Stromal cell of bone marrow (primary cell): Measurements from ENCODE around the gene EZH2.
A peak's percentile ranks its signal among the peaks of the same experiment; 100 is the strongest.

Source experiments
- DNase-seq: peaks from one replicate; pipeline ENCODE4 v3.0.0-alpha.2; 2012; ENCODE audit warnings: low read depth

EZH2 gene

DNA sequence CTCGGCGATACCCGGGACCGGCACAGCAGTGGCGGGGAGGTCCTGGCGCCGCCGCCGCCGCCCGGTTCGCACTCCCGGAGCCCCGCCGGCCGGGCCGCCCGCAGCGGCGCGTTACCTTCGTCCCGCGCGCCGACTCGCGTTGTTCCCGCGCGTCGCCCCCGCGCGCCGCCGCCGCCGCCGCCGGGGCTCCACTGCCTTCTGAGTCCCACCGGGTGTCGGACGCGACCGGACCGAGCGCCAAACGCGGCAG is at the start of gene EZH2:
Gene EZH2 (minus strand): TSS at position 243 of the 250 bp plus-strand sequence. CDS start 36,993 bp downstream, outside the sequence.
- DNase-seq: no peak

DNA sequence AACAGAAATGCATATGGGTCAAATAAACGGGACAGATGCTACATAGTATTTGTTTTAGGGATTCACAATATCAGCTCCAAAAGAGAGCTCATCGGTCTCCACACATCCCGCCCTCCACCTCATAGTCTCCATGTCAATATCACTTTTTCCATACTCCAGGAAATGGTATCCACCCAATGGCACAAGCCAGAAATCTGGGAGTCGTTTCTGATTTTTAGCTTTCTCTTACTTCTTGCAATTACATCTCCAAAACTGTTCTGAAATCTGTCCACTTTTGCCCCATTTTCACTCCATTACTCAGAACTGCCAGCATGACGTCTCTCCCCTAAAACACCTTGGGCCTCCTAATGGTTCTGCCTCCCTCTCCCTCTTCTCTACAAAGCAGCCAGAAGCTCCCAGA is 47.4 kb upstream of the EZH2 start:
- no peak for DNase-seq

DNA sequence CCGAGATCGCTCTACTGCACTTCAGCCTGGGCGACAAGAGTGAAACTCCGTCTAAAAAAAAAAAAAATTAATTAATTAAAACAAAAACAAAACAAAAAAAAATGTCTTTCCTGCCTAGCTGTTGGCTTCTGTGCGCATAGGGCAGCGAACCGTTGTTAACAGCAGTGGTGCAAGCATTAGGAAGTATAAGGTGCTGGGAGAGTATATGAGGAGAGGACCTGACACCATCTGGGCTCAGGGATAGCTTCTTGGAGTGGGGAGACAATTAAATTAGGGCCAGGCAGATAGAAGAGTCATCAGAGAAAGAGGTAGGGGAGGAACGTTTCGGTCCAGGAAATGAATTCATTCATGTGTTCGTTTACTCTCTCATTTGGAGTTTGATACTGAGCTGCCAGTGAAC is 46.2 kb upstream of the EZH2 start:
- no peak for DNase-seq

DNA sequence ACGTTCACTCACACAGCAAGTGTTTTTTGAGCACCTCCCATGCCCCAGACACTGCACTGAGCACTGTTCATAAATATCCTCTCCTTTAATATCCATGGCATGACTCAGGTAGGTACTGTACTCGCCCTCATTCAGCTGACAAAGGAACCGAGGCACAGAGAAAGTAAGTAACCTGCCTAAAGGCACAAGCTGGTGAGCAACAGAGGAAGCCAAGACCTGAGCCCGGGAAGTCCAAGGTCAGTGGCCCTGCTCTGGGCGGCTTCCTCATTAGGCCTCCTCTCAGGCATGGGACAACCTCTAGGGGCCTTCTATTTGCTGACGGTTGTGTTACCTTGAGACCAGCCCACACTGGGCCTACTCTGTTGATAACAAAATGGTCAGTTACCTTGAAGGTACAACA is 45.1 kb upstream of the EZH2 start:
- DNase-seq: no peak

DNA sequence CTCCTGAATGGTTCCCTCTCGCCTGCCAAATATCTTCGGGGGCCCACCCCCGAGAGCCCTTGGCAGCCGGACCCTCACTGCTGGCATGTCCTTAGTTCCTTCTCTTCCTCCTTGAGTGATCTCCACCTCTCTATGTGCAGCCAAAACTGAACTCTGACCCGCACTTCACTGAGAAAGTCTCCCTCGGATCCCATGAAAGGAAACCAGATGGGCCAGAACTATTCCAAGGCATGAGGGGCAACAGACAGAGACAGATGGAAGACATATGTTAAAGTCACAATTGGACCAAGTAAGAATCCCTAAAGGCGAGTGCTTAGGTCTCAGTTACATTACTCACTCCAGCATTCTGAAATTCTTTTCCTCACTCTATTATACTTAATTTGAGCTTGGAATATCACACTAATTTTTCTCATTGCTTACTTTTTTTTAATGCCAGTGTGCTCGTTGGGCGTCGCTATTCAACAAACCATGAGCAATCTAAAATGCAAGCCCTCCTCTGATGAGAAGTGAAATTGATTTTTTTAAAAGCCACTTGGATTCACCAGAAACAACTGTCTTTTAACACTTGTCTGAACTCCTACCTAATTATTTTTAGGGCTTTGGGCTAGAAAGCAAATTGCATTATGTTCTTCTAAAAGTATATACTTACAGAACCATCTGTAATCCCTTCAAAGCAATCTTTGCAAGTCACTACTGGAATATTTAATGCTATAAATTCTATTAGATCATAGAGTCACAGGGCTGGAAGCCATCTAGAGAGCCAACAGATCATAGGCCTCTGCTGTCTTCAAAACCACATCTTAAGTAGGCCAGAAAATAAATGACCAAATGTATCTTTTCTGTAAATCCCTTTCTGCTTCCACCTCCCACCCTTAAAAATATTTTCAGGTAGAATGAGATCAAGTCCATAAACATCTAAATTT is 43.3 kb upstream of the EZH2 start:
- no peak for DNase-seq

DNA sequence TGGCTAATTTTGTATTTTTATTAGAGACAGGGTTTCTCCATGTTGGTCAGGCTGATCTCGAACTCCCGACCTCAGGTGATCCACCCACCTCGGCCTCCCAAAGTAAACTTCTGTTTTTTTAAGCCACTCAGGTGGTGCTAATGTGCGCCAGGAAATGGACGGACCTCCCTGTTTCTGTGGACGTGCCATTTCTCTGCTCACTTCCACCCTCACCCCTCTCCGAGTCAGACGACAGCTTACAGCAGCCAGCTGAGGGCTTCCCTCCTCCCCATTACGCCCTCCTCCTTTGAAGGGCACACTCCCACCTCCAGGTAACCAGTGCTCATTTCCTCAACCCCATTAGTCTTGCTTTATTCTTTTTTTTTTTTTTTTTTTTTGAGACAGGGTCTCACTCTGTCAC is 41.7 kb upstream of the EZH2 start:
- no peak for DNase-seq

DNA sequence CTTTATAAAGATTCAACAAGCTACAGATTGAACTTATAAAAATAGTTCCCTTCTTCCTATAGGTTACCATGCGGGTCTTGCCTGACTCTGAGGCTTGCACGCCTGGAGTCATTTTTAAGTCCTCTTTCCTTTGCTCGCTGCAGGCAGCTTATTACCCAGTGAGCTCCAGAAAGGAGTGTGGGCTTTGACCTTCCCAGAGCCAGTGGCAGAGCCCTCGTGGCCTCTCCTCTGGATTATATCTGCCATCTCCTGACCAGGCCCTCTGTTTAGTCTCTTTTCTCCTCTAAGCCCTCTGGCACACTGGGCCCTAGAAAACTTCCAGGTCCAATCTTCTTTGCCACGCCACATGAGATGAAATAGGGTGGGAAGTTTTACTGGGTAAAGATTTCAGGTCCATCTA is 39.9 kb upstream of the EZH2 start:
- no peak for DNase-seq

DNA sequence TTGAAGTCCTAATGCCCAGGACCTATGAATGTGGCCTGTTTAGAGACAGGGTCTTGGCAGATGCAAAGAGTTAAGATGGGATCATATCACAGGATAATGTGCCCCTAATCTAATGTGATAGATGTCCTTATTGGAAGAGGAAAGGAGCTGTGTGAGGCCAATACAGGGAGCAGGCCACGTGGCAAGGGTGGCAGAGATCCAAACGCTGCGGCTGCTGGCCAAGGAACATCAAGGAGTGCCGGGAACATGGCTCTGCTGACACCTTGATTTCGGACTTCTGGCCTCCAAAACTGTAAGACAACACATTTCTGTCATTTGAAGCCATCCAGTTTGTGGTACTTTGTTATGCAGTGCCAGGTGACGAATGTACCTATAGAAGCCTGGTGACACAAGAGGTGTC is 37.7 kb upstream of the EZH2 start:
- DNase-seq: no peak

DNA sequence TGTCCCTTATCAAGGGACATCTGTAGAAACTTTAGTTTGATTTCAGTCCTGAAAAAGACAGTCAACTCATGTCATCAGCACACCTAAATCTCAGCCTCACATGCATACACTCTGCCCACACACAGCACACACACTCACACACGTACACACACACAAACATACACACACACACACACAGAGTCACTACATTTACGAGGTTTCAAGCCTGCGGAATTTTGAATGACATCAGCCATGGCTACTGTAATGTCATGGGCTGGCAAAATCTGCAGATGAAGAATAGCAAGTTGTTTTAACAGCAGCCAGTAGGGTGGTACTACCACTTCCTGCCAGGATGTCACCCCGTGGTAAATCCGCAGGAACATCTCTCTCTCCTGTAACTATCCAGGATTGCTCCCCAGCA is 37.1 kb upstream of the EZH2 start:
- no peak for DNase-seq

DNA sequence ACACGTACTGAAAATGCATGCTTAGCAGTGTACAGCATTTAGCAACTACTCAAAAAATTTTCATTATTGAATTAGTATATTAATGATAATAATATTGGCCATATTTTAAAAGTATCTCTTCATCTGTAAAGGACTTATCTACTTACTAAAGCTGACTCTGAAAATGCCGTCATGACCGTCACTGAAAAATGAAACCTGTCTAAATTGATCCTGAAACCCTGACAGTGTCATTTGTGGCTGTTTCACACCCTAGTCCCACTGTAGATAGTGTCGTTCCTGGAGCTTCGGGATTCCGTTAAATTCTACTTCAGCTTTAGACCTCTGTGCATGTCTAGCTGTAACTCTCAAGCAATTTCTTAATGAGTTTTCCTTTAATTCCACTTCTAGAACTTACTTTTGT is 35.8 kb upstream of the EZH2 start:
- DNase-seq: no peak

DNA sequence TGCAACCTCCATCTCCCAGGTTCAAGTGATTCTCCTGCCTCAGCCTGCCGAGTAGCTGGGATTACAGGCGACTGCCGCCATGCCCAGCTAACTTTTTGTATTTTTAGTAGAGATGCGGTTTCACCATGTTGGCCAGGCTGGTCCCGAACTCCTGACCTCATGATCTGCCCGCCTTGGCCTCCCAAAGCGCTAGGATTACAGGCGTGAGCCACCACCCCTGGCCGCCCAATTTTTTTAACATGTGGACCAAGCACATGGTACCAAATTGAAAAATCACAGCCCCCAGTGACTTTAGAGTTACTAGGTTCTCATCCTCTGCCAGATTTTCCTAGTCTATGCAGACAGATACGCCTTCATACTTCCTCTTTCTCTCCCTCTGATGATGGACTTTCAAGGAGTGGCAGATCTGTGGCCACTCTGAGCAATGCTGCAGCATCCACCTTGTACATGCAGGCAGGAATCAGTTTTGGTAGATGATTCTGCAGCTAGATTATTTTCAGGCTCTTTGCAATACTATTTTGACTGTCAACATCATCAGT is 34.0 kb upstream of the EZH2 start:
- DNase-seq: no peak

DNA sequence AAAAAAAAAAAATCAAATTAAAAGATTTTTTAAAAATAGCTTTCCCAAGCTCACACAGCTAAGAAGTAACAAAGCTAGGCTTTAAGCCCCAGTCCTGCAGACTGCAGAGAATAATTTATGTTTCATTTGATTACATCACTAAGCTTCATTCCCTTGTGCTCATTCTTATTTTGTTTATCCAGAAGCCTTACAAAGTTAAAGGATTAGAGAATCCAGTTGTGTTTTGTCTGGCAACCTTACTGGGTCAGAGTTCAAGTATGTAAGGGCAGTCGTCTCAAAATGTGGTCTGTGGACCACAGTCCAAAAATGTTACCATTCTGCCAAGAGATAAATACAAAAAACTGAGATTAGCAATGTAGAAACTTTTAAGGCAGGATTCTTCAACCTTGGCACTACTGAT is 32.1 kb upstream of the EZH2 start:
- peak; percentile 67 for DNase-seq

DNA sequence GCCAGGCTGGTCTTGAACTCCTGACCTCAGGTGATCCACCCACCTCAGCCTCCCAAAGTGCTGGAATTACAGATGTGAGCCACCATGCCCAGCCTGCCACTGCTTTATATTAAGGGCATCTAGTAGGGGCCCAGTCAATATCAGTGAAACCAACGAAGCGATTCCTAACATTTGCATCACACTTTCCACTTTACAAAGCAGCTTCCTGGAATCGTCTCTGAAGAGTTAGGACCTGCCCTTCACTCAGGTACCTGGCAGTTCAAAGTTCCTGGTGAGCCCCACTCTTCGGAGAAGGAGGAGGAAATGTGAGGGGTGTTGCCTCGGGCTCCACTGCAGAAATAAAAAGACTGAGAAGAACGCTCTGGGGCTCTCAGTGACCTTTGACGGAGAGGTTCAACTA is 31.1 kb upstream of the EZH2 start:
- no peak for DNase-seq

DNA sequence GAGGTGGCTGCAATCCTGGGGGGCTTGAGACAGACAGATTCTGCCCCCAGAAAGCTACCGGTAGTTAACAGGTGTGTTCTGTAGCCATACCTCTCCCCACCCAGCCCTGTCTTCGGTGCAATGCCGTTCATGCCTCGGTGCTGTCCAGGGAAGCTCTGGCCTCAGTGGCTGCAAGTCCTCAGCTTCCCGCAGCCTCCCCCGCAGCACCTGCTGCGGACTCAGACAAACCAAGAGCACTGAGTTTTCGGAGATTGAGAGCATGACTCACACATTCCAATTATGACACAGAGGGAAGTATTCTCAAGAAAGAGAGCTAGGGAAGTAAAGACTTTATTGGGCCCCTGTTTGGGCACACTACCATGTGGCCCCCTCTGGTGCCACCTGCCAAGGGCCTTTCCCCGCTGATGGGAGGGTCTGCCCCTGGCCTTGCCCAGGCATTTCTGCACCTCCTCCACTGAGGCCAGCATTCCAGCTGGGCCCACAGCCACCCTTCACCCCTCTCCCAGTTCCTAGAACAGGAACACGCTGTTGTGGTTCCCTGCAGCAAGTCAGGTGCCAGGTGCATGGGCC is 30.2 kb upstream of the EZH2 start:
- peak; percentile 14 for DNase-seq

DNA sequence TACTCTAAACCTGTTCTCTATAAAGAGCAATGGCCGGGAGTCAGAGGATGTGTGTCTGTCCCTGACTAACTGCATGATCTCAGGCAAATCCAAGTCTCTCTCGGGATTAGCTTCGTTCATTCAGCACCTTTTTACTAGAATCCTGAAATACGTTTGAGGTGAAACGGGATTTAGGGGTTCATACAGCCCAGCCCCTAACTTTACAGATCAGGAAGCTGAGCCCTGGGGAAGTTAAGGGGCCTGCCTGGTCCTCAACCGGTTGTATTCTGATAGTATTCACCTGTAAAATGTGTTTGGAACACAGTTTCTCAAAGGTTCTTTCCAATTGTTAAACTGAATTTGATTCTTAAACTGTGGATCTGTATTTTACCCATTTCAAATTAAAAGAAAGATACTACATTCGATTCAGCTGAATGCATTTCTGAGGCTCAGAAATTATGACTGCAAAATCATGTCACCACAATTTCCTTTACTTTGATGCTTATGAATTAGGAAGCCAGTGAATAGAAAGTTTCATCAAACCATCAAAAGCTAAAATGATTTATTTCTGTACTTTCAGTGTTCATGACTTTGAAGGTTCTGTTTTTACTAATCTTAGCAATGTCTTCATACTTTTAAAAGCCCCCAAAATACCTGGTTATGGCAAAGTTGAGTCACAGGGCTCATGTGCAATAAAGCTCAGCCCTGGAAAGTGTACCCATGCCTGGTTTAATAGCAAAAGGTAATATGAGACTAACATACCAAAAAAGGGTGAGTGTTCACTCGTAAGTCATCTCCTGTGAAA is 28.9 kb upstream of the EZH2 start:
- no peak for DNase-seq

DNA sequence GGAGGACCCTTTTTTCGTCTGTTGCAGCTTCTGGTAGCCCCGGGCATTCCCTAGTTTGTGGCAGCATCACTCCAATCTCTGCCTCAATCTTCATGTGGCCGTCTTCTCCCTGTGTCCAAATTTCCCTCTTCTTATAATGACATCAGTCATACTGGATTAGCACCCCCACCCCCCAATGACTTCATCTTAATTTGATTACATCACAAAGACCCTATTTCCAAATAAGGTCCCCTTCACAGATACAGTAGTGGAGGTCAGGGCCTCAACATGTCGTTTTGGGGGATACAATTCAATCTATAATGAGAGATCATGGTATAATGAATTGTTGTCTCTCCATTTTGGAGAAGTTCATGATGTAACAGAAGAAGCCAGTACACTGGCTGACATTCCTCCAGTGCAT is 28.1 kb upstream of the EZH2 start:
- no peak for DNase-seq

DNA sequence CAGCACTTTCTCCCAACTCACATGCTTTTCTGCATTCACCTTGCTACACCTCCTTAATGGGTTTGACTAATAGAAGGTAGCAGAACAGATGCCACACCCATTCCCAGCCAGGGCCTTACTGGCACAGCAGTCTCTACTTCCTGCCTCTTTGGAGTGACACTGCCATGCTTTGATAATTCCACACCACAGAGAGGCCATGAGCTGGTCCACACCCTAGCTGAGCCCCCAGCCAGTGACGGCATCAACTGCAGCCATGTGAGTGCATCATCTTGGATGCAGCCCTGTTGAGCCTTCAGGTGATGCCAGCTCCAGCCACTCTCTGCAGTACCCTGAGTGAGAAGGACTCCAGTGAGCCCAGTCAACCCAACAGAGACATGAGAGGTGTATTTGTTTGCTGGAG is 27.5 kb upstream of the EZH2 start:
- no peak for DNase-seq

DNA sequence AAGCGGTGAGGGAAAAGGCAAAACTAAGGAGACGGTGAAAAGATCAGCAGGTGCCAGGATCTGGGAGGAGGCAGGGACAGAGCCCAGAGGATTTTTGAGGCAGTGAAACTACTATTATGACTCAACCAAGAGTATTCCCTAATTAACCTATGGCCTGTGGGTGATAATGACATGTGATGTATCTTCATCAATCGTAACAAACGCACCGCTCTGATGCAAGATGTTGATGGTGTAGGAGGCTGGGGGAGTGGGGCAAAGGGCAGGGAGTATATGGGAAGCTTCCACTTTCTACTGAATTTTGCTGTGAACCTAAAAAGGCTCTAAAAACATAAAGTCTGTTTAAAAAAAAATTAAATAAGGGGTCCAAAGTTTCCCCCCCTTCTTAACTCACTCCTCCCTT is 25.5 kb upstream of the EZH2 start:
- DNase-seq: no peak

DNA sequence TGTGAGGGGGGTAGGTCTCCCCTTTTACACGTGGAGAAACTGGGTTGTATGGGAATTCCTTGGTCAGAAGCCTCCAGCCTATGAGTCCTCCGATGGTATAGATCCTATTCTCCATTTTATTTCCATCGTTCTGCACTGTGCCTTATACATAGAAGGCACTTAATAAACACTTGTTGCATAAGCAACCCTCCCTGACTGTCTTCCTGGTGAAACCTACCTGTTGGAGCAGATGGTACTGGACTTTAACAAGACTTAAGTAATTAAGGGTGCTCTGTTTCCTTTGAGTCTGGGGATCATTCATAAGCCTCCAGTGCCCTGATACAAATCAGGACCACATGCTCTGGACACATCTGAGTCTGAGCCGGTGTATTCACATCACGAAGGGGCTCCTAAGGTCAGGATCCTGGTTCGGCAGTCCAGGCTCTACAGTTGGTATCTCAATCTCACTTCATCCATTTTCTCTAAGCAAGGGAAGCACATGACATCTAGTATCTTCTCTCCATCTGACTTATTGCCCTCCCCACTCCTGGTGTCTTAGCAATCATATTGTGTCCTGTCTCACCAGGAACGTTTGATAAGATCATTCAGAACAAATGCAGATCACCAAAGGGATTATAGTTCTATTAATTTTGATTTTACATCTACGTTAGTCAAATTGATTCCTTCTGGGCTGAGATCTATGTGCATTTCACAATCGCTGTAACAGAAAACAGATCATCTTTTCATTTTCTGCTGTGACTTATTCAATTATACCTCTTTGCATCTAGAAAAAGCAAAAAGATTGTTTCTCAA is 22.8 kb upstream of the EZH2 start:
- no peak for DNase-seq

DNA sequence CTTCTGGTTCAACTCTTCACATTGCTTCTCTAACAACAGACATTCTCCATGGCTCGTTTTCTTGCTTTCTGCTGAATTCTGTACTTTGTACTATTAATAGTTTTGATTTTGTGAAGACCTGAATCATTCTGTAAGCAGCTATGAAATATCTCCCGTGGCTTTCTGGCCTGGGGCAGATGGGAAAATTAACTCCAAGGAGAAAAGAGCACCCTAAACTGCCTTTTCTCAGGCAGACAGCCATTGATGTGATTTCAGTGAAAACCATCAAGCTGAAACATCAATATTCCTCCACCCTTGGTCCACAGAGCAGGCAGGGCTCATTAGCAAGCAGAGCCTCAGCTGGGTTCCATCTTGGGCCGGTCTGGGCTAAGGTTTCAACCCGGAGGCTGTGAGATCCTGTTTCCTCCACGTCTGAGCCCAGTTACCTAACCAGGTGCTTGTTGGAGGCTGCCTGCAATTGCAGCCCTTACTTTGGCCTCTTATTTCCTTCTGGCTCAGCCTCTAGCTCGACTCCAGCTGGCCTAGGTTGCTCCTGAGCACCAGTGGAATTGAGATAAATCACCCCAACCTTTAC is 21.1 kb upstream of the EZH2 start:
- DNase-seq: no peak

DNA sequence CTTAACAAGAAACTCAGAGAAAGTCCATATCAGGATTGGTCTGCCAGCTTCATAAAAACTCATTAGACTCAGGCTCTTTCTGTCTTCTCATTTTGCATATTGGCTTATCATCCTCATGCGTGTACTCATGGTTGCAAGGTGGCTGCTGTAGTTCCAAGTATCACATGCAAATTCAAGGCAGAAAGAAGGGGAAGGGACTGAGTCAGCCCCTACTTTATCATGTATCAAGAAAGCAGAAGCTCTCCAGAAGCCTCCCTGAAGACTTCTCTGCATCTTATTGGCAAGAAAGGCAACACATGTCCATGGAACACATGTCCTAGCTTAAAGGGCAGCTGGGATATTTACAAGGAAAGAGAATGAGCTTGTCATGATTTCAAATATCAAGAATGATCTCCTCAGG is 19.4 kb upstream of the EZH2 start:
- DNase-seq: no peak

DNA sequence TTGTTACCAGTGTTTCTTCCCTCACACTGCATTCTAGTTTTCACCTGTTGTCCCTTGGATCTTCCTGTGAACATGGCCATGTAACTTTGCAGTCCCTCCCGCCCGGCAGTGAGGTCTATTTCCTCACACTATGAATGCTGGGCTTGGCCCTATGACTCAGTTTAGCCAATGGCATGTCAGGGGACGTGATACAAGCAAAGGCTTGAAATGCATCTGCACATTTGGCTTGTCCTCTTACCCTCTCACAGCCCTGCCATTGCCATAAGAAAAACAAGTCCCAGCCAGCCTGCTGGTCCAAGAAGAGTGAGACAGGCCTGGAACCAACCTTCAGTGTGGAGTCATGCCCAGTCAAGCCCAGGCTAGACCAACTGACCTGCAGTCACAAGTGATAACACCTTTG is 17.1 kb upstream of the EZH2 start:
- no peak for DNase-seq
